Testis (tissue), 2 donors: Measurements from ENCODE around the gene PVALEF.

ENCODE experiments used
- POLR2A ChIP-seq: fragments of 450-650 bp; IDR thresholded peaks from one replicate; pipeline ENCODE4 v1.6.1; 2017; ENCODE audit warnings: antibody characterized with exemption, mild to moderate bottlenecking, moderate library complexity
- TF ChIP-seq, protein P1 (sequence below), 3 experiments: fragments of 450-650 bp in 2 of 3; fragments of 200-600 bp in 1 of 3; sonication (generic) in 1 of 3; IDR thresholded peaks; one replicate each; pipeline ENCODE4 v1.5.1; 2016 to 2019; ENCODE audit warnings: antibody characterized with exemption in 3 of 3, mild to moderate bottlenecking in 2 of 3, moderate library complexity in 1 of 3

DNA sequence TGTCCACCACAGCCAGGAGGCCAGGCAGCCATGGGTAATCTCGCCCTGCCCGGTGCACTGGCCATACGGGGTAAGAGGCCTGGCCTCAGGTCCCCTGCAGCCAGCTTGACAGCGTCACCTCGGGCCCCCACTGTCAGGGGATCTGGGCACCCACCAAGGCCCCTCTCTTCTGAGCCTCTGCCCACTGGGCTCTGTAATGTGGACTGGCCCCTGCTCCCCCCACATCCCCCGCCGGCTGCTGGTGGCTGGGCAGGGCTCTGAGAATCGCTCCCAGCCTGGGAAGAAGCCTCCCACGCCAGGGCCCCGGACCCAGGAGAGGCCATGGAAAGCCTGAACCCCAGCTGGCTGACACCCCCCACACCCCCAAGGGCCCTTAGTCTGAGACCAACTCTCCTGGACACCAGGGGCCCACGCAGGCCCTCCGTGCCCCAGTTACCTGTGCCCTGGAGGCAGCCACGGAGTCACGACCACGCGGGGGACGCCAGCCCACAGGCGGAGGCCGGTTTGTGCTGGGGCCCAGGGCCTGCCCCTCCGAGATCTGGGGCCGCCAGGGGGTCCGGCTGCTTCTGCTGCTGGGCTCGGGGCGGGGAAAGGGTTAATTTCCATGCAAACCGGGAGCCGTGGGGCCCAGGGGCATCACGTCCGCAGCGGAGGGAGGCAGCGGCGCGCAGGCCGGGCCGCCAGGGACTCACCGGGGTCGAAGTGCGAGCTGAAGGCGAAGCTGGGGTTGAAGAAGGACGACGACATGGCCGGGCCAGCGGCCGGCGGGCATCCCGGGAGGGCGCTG is at the start of gene PVALEF:
- TF ChIP-seq, protein P1, sequence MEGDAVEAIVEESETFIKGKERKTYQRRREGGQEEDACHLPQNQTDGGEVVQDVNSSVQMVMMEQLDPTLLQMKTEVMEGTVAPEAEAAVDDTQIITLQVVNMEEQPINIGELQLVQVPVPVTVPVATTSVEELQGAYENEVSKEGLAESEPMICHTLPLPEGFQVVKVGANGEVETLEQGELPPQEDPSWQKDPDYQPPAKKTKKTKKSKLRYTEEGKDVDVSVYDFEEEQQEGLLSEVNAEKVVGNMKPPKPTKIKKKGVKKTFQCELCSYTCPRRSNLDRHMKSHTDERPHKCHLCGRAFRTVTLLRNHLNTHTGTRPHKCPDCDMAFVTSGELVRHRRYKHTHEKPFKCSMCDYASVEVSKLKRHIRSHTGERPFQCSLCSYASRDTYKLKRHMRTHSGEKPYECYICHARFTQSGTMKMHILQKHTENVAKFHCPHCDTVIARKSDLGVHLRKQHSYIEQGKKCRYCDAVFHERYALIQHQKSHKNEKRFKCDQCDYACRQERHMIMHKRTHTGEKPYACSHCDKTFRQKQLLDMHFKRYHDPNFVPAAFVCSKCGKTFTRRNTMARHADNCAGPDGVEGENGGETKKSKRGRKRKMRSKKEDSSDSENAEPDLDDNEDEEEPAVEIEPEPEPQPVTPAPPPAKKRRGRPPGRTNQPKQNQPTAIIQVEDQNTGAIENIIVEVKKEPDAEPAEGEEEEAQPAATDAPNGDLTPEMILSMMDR (IDR thresholded peaks at IDR 0.05), result no peak
- TF ChIP-seq POLR2A, result no peak
